Stomach (tissue), 9 donors: ENCODE results near the gene NEURL1B. TPM values are rescaled to one million over a fixed set of nuclear protein-coding genes. Genes with fewer than 3 reads are reported as not detected.
A peak's percentile ranks its signal among the peaks of the same experiment; 100 is the strongest.

ENCODE experiments used
- DNase-seq, 2 donors: peaks; one replicate each; pipeline versions ENCODE4 v3.0.0 to v3.0.0-alpha.2; 2013 to 2019
- H3K27ac ChIP-seq, 5 donors: fragments of 200-600 bp in 4 of 5; sonication (generic) in 4 of 5; one replicate each; pipeline ENCODE4 v1.5.1; 2013 to 2019; ENCODE audit warnings: mild to moderate bottlenecking in 1 of 5, moderate library complexity in 1 of 5
- H3K27me3 ChIP-seq, 3 donors: fragments of 200-600 bp; sonication (generic); one replicate each; pipeline ENCODE4 v1.5.1; 2017 to 2019; ENCODE audit warnings: mixed run types in 1 of 3
- H3K36me3 ChIP-seq, 4 donors: fragments of 200-600 bp; sonication (generic); 1 replicate in 3 of 4; 2 replicates in 1 of 4; pipeline ENCODE4 v1.5.1; 2016 to 2019
- H3K4me1 ChIP-seq, 4 donors: fragments of 200-600 bp; sonication (generic); one replicate each; pipeline ENCODE4 v1.5.1; 2016 to 2019
- H3K4me3 ChIP-seq, 4 donors: fragments of 200-600 bp; sonication (generic) in 3 of 4; one replicate each; pipeline ENCODE4 v1.5.1; 2016 to 2019; ENCODE audit warnings: mild to moderate bottlenecking in 1 of 4
- H3K9me3 ChIP-seq, 4 donors: fragments of 200-600 bp; sonication (generic); one replicate each; pipeline ENCODE4 v1.5.1; 2016 to 2019
- EP300 ChIP-seq: sonication (generic); formaldehyde crosslinking; IDR thresholded peaks from one replicate; pipeline ENCODE4 v1.6.1; 2017; ENCODE audit warnings: antibody characterized with exemption
- POLR2A ChIP-seq, 4 donors: fragments of 450-650 bp; IDR thresholded peaks; one replicate each; pipeline ENCODE4 v1.6.1; 2016; ENCODE audit warnings: antibody characterized with exemption in 4 of 4, control low read depth in 2 of 4, mild to moderate bottlenecking in 1 of 4, moderate library complexity in 1 of 4
- POLR2AphosphoS5 ChIP-seq, 3 donors: sonication (generic); formaldehyde crosslinking; IDR thresholded peaks; one replicate each; pipeline ENCODE4 v1.6.1; 2016; ENCODE audit warnings: antibody characterized with exemption in 3 of 3
- WGBS, 5 donors: extraction: QIAGEN DNeasy Blood & Tissue Kit in 3 of 5; methylation state at CpG; one replicate each; pipeline versions ENCODE4 v1.1.5 to v1.1.7; 2013 to 2018; 5-methylcytosine and 5-hydroxymethylcytosine counted together
- intact Hi-C: fragments of 100-400 bp; cut with DNase I; formaldehyde crosslinking; loops from one replicate; pipeline ENCODE4 v1.15.1; 2023; ENCODE audit warnings: low total_unique reads
- polyA plus RNA-seq, 3 donors: library from polyadenylated mRNA; stranded (reverse); fragments of 200-250 nt; gene quantifications; one replicate each; pipeline ENCODE4 v1.2.3, GENCODE V29; 2013
- total RNA-seq, 5 donors: library from RNA; depleted of rRNA; stranded (reverse); fragments of >200 nt; gene quantifications; one replicate each; pipeline versions ENCODE4 v1.1.0 to v1.2.3, GENCODE V29; 2014 to 2016
- TF ChIP-seq, protein P1 (sequence below), 7 experiments: fragments of 450-650 bp in 4 of 7; fragments of 200-600 bp in 3 of 7; sonication (generic) in 3 of 7; IDR thresholded peaks; one replicate each; pipeline ENCODE4 v1.5.1; 2016 to 2019; ENCODE audit warnings: antibody characterized with exemption in 7 of 7, control low read depth in 2 of 7, mild to moderate bottlenecking in 1 of 7
- donor health status: healthy with polysubstance abuse.
- donor health status: Bipolar disorder and iron deficiency.
- donor health status: healthy.

NEURL1B gene
- total and polyA plus RNA-seq, 8 donors = 2.7 to 60.3 (median 9.8) TPM

- no peak overlapping the region for H3K4me3 ChIP-seq
- H3K27ac ChIP-seq = no peak overlapping the region
- TF ChIP-seq POLR2AphosphoS5 (IDR thresholded peaks at IDR 0.05) = no peak
- TF ChIP-seq, protein P1, sequence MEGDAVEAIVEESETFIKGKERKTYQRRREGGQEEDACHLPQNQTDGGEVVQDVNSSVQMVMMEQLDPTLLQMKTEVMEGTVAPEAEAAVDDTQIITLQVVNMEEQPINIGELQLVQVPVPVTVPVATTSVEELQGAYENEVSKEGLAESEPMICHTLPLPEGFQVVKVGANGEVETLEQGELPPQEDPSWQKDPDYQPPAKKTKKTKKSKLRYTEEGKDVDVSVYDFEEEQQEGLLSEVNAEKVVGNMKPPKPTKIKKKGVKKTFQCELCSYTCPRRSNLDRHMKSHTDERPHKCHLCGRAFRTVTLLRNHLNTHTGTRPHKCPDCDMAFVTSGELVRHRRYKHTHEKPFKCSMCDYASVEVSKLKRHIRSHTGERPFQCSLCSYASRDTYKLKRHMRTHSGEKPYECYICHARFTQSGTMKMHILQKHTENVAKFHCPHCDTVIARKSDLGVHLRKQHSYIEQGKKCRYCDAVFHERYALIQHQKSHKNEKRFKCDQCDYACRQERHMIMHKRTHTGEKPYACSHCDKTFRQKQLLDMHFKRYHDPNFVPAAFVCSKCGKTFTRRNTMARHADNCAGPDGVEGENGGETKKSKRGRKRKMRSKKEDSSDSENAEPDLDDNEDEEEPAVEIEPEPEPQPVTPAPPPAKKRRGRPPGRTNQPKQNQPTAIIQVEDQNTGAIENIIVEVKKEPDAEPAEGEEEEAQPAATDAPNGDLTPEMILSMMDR (IDR thresholded peaks at IDR 0.05) = no peak
- TF ChIP-seq POLR2A (IDR thresholded peaks at IDR 0.05) = no peak
- no peak for TF ChIP-seq EP300
- no peaks in the 10 kb centered on the region for H3K9me3 ChIP-seq
- 77 to 89% (median 87%) methylated on average over 13 to 14 of the region's 14 CpGs for WGBS, 5 donors
- no peak for DNase-seq
- H3K4me1 ChIP-seq = peaks cover 0 to 4% (median 0%) of the 10 kb centered on the region in 4 donors
- H3K36me3 ChIP-seq = no peaks in the 10 kb centered on the region
- intact Hi-C loops = no loop called here
- no peaks in the 10 kb centered on the region for H3K27me3 ChIP-seq
These were observed 45.2 kb upstream of the NEURL1B start for GRCh38 chr5:172595596-172596455.

DNA sequence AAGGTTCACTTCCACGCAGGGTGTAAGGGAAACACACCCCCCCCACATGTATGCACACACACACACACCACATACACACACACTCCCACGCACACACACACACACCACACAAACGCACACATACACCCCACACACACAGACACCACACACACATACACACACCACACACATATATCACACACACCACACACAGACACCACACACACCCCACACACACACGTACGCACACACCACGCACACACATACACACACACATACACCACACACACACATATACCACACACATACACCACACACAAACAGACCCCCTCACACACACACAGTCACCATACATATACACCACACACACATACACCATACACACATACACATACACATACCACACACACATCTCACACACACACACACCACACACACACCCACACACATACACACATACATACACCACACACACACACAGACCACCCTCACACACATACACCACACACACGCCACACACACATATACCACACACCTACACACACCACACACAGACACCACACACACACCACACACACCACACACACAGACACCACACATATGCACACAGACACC is 44.3 kb upstream of the NEURL1B start:
- WGBS, 5 donors = 80 to 93% (median 93%) methylated on average over 7 of the region's 7 CpGs

DNA sequence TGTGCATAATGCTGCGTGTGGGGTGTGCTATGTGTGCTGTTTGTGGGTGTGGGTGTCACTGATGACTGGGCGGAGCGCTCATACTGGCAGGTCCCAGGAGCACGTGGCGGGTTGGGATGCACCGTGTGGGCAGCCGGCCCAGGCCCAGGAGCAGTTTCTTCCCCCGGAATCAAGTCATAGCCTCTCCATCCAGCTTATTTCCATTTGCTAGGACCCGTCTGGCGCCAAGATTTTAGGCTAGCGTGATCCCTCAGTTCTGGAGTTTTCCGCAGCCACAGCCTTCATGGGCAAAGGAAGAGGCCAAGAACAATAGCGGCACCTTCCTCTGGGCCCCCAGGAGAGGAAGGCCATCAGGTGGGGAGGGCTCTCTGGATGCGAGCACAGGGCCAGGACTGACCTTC is 43.3 kb upstream of the NEURL1B start:
- Histone ChIP-seq H3K36me3 (no peaks in the 10 kb centered on the region), H3K27me3 (no peaks in the 10 kb centered on the region), H3K9me3 (no peaks in the 10 kb centered on the region), H3K27ac (peak overlapping the region in 2 of 5 donors; percentile 35 to 46), H3K4me3 (no peak overlapping the region), H3K4me1 (peaks cover 0 to 12% (median 0%) of the 10 kb centered on the region in 4 donors)
- peak in 1 of 2 donors; percentile 44 for DNase-seq
- intact Hi-C loops = no loop called here
- no peak for TF ChIP-seq POLR2AphosphoS5 (IDR thresholded peaks at IDR 0.05)
- TF ChIP-seq EP300 = no peak
- no peak for TF ChIP-seq POLR2A (IDR thresholded peaks at IDR 0.05)
- TF ChIP-seq, protein P1 (IDR thresholded peaks at IDR 0.05) = no peak
- WGBS, 5 donors = 77 to 91% (median 88%) methylated on average over 11 to 14 of the region's 14 CpGs

More for the DNA sequence above, 44.3 kb upstream of the NEURL1B start:
- peaks cover 0 to 4% (median 0%) of the 10 kb centered on the region in 4 donors for H3K4me1 ChIP-seq
- no peaks in the 10 kb centered on the region for H3K9me3 ChIP-seq
- H3K4me3 ChIP-seq = no peak overlapping the region
- no peaks in the 10 kb centered on the region for H3K36me3 ChIP-seq
- H3K27me3 ChIP-seq = no peaks in the 10 kb centered on the region
- H3K27ac ChIP-seq = no peak overlapping the region
- TF ChIP-seq POLR2AphosphoS5 (IDR thresholded peaks at IDR 0.05) = no peak
- no peak for TF ChIP-seq EP300
- no peak for TF ChIP-seq POLR2A (IDR thresholded peaks at IDR 0.05)
- TF ChIP-seq, protein P1 (IDR thresholded peaks at IDR 0.05) = no peak
- intact Hi-C loops = no loop called here
- no peak for DNase-seq

- Histone ChIP-seq H3K27ac (peak overlapping the region in 2 of 5 donors; percentile 35 to 46), H3K36me3 (no peaks in the 10 kb centered on the region), H3K9me3 (no peaks in the 10 kb centered on the region), H3K27me3 (no peaks in the 10 kb centered on the region), H3K4me3 (no peak overlapping the region), H3K4me1 (peaks cover 0 to 15% (median 2%) of the 10 kb centered on the region in 4 donors)
- TF ChIP-seq POLR2A (IDR thresholded peaks at IDR 0.05) (no peak), EP300 (no peak), POLR2AphosphoS5 (IDR thresholded peaks at IDR 0.05) (no peak)
- TF ChIP-seq, protein P1 (IDR thresholded peaks at IDR 0.05) = no peak
- WGBS, 5 donors = 71 to 84% (median 76%) methylated on average over 11 to 18 of the region's 18 CpGs
- intact Hi-C loops = no loop called here
- peak in 1 of 2 donors; percentile 2 for DNase-seq
These were observed 42.5 kb upstream of the NEURL1B start for GRCh38 chr5:172598251-172599203.
